GM10847 (cell line): Measurements from ENCODE around the gene STK17B.

Experiments
- POLR2A ChIP-seq: IDR thresholded peaks from 2 replicates; pipeline ENCODE4 v1.6.1; 2011; ENCODE audit not compliant: insufficient read length; ENCODE audit errors: extremely low read depth

STK17B gene

DNA sequence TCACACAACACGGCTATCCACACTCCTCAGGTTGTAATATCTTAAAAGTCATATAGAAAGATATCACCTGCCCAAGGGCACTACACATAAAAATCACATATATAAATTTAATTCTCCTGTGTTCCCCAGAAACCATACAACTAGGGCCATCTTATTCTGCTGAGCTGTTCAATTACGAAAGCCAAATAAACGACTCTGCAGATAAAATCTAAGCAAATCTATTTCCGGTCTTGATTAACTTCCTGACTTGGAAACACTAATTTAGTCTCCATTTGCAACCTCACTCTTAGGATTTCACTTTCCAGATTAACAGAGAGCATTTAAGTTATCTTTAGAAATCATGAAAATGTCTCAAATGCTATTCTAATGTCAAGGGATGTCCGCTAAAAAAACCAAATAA is 23.9 kb upstream of the STK17B start:
- no peak for TF ChIP-seq POLR2A

DNA sequence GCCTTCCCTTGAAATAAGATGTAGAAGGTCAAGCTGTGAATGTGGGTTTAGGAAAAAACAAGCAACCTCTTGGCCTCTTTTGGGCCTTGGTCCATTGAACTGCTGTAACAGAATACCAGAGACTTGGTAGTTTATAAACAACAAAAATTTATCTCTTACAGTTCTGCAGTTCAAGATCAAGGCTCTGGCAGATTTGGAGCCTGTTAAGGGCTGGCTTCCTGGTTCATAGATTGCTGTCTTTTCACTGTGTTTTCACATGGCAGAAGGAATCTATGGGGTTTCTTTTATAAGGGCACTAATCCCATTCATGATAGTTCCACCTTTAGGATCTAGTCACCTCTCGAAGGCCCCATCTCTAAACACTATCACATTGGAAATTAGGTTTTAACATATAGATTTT is 20.2 kb upstream of the STK17B start:
- no peak for TF ChIP-seq POLR2A

DNA sequence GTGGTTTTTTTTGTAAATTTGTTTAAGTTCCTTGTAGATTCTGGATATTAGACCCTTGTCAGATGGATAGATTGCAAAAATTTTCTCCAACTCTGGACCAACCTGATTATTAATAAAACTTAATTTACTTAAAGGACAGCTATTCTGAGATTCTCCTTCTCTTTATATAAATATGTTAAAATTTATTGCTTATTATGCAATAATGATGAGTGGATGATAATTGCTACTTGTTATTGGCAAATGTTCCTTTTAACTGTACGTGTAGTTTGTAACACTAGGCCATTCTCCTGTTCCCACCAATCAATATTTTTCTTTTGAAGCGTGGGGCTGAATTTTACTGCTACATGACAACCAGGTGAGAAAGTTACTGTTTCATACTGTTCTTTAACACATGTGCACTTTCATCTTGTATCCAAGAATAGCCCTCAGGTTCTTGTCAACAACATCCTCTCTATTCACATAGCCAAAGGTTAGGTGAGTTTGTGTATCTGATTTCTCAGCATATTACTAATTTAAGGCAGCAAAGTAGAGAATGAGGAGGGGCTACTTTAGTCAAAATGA is 16.6 kb upstream of the STK17B start:
- TF ChIP-seq POLR2A, result no peak

- no peak for TF ChIP-seq POLR2A
Measured at GRCh38 chr2:196186266-196186980, 15.0 kb upstream of the STK17B start.

- TF ChIP-seq POLR2A, result no peak
Measured at GRCh38 chr2:196184921-196185320, 13.5 kb upstream of the STK17B start.

- no peak for TF ChIP-seq POLR2A
Measured at GRCh38 chr2:196183528-196184231, 12.3 kb upstream of the STK17B start.

DNA sequence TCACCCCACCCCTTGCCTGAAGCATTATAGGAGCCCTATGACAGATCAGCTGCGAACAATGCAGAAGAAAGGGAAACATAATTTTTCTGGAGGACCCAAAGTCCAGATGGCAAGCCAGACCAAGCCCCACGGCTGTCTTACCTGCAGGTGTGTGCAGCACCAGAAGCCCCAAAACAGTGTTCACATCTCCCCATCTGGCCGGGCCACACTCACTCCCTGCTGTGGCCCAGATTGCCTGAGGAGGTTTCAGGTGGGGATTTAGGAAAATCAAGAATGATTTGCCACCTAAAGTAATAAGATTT is 11.7 kb upstream of the STK17B start:
- TF ChIP-seq POLR2A, result no peak

DNA sequence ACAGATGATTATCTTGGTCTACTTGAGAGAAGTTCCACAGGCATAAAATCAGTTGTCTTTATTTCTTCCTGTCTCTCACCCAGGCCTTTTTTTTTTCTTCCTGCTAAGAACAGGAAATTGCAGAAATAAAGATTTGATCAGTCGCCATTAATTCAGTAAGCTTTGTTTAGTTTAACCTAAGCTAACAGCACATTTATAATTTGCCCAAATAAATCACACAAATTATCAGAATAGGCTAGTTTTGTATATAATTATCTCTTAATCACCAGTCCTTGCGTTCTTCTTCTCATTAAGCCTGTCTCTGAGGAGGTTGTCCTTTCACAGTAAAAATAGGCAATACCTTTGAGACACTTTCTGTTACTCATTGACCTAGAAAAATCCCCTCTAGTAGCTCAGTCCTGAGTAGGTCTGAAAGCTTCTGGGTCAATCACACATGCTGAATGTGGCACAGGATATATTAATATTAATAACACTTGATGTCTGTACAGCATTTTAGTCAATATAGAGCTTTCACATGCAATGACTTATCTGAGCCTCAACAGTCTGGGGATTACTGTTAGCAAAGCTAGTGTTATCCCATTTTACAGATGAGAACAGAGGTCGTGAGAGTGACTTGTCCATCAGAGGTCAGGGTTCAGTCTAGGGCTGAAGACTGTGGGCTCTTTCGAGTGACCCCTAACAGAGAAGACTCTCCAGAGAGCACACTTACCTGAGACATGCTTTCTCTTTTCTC is 11.2 kb upstream of the STK17B start:
- TF ChIP-seq POLR2A, result no peak

GRCh38 chr2:196181484-196181883 is 10.1 kb upstream of the STK17B start:
- no peak for TF ChIP-seq POLR2A

DNA sequence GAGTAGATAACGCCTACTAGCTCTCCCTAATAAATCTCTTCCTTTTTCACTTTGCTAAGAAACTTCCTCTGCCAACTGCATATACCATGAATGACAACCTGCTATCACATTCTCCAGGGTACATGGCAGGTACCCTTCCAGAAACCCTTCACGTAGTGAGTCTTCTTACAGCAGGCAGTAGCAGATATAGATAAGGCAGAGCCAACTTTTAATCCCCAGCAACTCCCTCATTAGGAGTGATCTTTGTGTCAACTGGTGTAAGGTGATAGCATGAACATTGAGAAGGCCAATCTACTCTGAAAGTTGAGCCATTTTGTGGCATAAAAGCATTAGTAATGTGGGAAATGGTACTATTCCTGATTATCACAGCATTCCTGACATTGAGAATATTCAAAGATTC is 5.7 kb upstream of the STK17B start:
- no peak for TF ChIP-seq POLR2A

DNA sequence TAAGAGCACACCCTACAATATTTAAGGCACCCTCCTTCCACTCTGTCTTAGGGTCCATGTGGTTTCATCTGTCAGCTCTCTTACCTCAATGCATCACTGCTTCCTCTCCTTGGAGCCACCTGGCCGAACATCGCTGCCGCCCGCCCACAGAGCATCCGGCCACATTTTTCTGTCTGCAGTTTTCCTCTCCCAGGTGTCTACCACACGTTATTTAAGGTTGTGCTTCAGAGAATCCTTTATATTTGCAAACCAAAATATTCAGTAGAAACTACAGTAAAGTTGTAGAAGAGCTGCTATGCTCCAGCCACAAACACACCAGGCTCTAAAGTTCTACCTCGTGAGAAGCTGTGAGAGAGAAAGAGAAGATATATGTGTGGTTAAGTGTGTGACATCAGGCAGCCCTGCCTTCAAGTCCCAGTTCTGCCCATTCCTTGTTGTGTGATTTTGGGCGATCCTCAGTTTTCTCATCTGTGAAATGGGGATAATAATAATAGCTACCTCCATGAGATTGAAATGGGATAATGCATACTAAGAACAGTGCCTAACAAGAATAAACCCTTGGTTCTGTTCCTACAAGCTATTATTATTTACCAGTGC is 4.9 kb upstream of the STK17B start:
- no peak for TF ChIP-seq POLR2A

DNA sequence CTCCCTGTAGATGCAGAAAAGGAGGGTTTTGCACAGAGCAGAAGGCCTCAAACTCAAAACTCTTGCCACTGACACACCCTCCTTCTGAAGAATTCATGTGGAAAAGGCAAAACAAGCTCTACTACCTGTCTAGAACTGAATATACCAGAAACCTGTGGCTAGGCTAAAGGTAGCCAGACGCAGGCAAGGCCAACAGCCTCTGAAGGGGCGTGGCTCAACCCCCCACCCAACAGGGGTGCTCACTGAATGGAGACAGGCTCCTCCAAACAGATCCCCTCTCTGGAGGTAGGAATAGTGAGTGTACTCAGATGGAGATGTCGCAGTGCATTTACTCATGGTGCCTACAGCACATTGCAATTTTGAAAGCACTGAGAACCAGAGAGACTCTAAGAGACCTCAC is 3.0 kb upstream of the STK17B start:
- no peak for TF ChIP-seq POLR2A

DNA sequence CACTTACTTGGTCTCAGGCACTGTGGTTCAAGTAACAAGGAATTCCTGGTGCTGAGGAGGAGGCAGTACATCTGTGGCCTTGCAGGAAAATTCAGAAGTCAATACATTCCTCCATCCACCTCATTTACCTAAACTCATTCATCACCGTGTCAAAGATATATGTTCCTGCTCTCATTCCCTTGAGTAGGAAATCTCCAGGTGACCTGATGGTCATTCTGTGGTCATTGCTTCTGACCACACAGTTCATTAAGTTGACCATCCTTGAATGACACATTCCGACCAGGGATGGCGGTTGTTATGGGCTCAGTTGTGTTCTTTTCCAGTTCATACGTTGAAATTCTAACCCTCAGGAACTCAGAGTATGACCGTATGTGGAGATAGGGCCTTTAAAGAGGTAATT is 2.1 kb upstream of the STK17B start:
- no peak for TF ChIP-seq POLR2A

DNA sequence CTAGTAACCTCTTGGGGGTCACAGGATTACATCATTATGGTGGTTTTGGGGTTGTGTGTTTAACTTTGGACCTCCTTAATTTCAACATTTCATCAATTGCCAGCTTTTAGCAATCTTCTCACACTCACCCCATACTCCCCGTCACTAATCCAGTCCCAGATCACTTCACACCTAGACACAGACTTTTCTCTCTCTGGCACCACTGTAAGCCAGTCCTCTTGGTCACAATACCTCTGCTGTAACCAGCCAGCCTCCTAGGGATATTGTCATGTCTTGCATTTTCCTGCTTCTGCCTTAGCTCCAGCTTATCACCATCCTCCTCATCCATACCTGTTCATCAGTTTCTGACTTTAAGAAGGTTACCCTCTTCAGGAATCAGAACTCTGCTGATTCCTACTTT is 1.6 kb upstream of the STK17B start:
- TF ChIP-seq POLR2A, result no peak

- TF ChIP-seq POLR2A, result no peak
Measured at GRCh38 chr2:196171946-196172345, 568 bp upstream of the STK17B start.
